PFSK-1 (cell line): ENCODE data around the gene FAM217B.

Experiments used
- FOXP2 ChIP-seq: optimal IDR thresholded peaks from 2 replicates; pipeline ENCODE3; 2011; ENCODE audit warnings: borderline replicate concordance, control low read depth, inconsistent platforms; ENCODE audit not compliant: insufficient read depth; ENCODE audit errors: extremely low read length, extremely low read depth
- POLR2AphosphoS5 ChIP-seq: IDR thresholded peaks from 2 replicates; pipeline ENCODE4 v1.6.1; 2012; ENCODE audit warnings: low read depth, mild to moderate bottlenecking, control low read depth, low read length, moderate library complexity
- REST ChIP-seq, 2 experiments: IDR thresholded peaks; 2 replicates each; pipeline versions ENCODE4 v1.6.1 to v1.8.0; 2011 to 2012; ENCODE audit warnings: low read depth in 2 of 2, low read length in 2 of 2, control low read depth in 1 of 2, inconsistent platforms in 1 of 2, mild to moderate bottlenecking in 1 of 2, moderate library complexity in 1 of 2; ENCODE audit not compliant: insufficient read depth in 1 of 2
- SIN3A ChIP-seq: IDR thresholded peaks from 2 replicates; pipeline ENCODE4 v1.6.1; 2012; ENCODE audit warnings: mild to moderate bottlenecking, low read length, moderate library complexity, borderline replicate concordance; ENCODE audit not compliant: insufficient read depth
- TAF1 ChIP-seq: IDR thresholded peaks from 2 replicates; pipeline ENCODE4 v1.6.1; 2012; ENCODE audit warnings: low read length, control low read depth, borderline replicate concordance; ENCODE audit not compliant: insufficient read depth

FAM217B gene

GRCh38 chr20:59938221-59938620 is 2.0 kb upstream of the FAM217B start:
- TF ChIP-seq FOXP2 (no peak), TAF1 (no peak), REST (IDR thresholded peaks at IDR 0.05; ENCODE audit: insufficient read depth in 1 of 2, low read depth in 2 of 2, low read length in 2 of 2) (no peak), SIN3A (no peak)

- no peak for TF ChIP-seq REST (IDR thresholded peaks at IDR 0.05; ENCODE audit: insufficient read depth in 1 of 2, low read depth in 2 of 2, low read length in 2 of 2)
- no peak for TF ChIP-seq FOXP2
- TF ChIP-seq SIN3A, result no peak
- no peak for TF ChIP-seq TAF1
- TF ChIP-seq POLR2AphosphoS5, result no peak
Measured at GRCh38 chr20:59938696-59939051, 1.5 kb upstream of the FAM217B start.

GRCh38 chr20:59939052-59939878 is 924 bp upstream of the FAM217B start:
- TF ChIP-seq POLR2AphosphoS5 (no peak), TAF1 (no peak), FOXP2 (no peak), SIN3A (no peak), REST (IDR thresholded peaks at IDR 0.05; ENCODE audit: insufficient read depth in 1 of 2, low read depth in 2 of 2, low read length in 2 of 2) (no peak)

- no peak for TF ChIP-seq POLR2AphosphoS5
- TF ChIP-seq TAF1, result no peak
- no peak for TF ChIP-seq SIN3A
- no peak for TF ChIP-seq REST (IDR thresholded peaks at IDR 0.05; ENCODE audit: insufficient read depth in 1 of 2, low read depth in 2 of 2, low read length in 2 of 2)
- TF ChIP-seq FOXP2, result no peak
Measured at GRCh38 chr20:59939879-59940128, 385 bp upstream of the FAM217B start.

GRCh38 chr20:59940956-59941294 is 736 bp downstream of the FAM217B start:
- TF ChIP-seq SIN3A, result no peak
- no peak for TF ChIP-seq REST (IDR thresholded peaks at IDR 0.05; ENCODE audit: insufficient read depth in 1 of 2, low read depth in 2 of 2, low read length in 2 of 2)
- no peak for TF ChIP-seq FOXP2
- TF ChIP-seq TAF1, result no peak
- TF ChIP-seq POLR2AphosphoS5, result no peak
